Pancreas (tissue), 10 donors: Measurements from ENCODE around the gene PPP1R2. TPM values are rescaled to one million over a fixed set of nuclear protein-coding genes. Genes with fewer than 3 reads are reported as not detected.
A peak's percentile ranks its signal among the peaks of the same experiment; 100 is the strongest.

ENCODE experiments used
- ATAC-seq, 4 donors: fragments of 200-7000 bp; cut with Tn5 transposase; one replicate each; pipeline versions ENCODE4 v1.8.0 to v1.9.1; 2020; ENCODE audit warnings: mild to moderate bottlenecking in 4 of 4, moderate library complexity in 4 of 4
- DNase-seq, 6 donors: peaks; one replicate each; pipeline ENCODE4 v3.0.0-alpha.2; 2020
- FAIRE-seq: peaks from 2 replicates; lab custom pipeline; 2012; peaks lifted over from hg19 to GRCh38; lab: Jason Lieb, UNC
- H3K27ac ChIP-seq, 4 donors: fragments of 200-600 bp; sonication (generic); 1 replicate in 3 of 4; 2 replicates in 1 of 4; pipeline versions ENCODE4 v1.5.0 to v1.8.0; 2020
- H3K27me3 ChIP-seq, 4 donors: fragments of 200-600 bp; one replicate each; pipeline ENCODE4 v1.8.0; 2021
- H3K36me3 ChIP-seq, 3 donors: fragments of 200-600 bp; sonication (generic) in 1 of 3; one replicate each; pipeline versions ENCODE4 v1.5.0 to v1.8.0; 2020 to 2021
- H3K4me1 ChIP-seq, 3 donors: fragments of 200-600 bp; one replicate each; pipeline ENCODE4 v1.8.0; 2021
- H3K4me3 ChIP-seq, 4 donors: fragments of 200-600 bp; sonication (generic) in 2 of 4; one replicate each; pipeline versions ENCODE4 v1.5.0 to v1.8.0; 2020 to 2021
- H3K9me3 ChIP-seq, 4 donors: fragments of 200-600 bp; one replicate each; pipeline ENCODE4 v1.8.0; 2021
- WGBS, 2 donors: extraction: QIAGEN DNeasy Blood & Tissue Kit; methylation state at CpG; one replicate each; pipeline ENCODE4 v1.1.7; 2013; 5-methylcytosine and 5-hydroxymethylcytosine counted together
- intact Hi-C, 3 donors: fragments of 100-400 bp; cut with DNase I; formaldehyde crosslinking; loops; one replicate each; pipeline versions ENCODE4 v1.11.1 to v1.14.2; 2022
- polyA plus RNA-seq, 2 donors: library from polyadenylated mRNA; stranded (reverse); fragments of 200-250 nt; gene quantifications; one replicate each; pipeline ENCODE4 v1.2.3, GENCODE V29; 2013
- total RNA-seq, 6 donors: library from RNA; stranded (reverse); fragmentation: NEBNext Ultra II Directional in 4 of 6; extraction: Animal tissue kit (Norgen Biotek cat#: 25700) in 4 of 6; gene quantifications; one replicate each; pipeline versions ENCODE4 v1.2.1 to v1.2.4, GENCODE V29; 2021 to 2023
- TF ChIP-seq, protein P1 (sequence below), 4 donors: fragments of 200-600 bp; sonication (generic) in 3 of 4; IDR thresholded peaks; one replicate each; pipeline versions ENCODE4 v1.5.0 to v1.8.0; 2021; ENCODE audit warnings: antibody characterized with exemption in 4 of 4
- donor health status: healthy with polysubstance abuse.
- donor health status: DM: no; HTN: no; CAD: no; lungs with moderate emphysema.
- donor health status: DM: no; HTN: no; CAD: no.
- donor health status: control.
- donor health status: control.
- donor health status: Bipolar disorder and iron deficiency.
- donor health status: DM: yes; HTN: yes; CAD: no.
- donor health status: DM: no; HTN: no; CAD: no.
- donor health status: DM: no; HTN: no; CAD: no.
- donor health status: DM: yes; HTN: yes; CAD: no.

PPP1R2 gene
- total and polyA plus RNA-seq, 8 donors = 9.5 to 26.0 (median 16.0) TPM

DNA sequence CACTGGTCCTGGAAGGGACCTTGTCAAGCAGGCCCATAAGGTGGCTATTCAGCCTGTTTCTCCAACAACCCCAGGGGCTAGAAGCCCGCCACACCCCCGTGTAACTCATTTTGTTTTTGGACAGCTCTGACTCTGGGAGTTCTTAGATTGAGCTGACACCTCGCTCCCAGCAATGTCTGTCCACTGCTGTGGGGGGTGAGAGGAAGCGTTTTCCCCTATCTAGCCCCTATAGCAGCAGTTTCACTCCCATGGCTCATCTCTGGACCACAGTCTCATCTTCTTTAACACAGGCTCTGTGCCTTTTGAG, 1.1 kb upstream of the PPP1R2 start:
- peaks cover 14 to 43% (median 25%) of the 10 kb centered on the region in 3 donors for H3K4me1 ChIP-seq
- no peaks in the 10 kb centered on the region for H3K27me3 ChIP-seq
- 73 to 84% methylated on average over 4 of the region's 4 CpGs for WGBS, 2 donors
- H3K27ac ChIP-seq = peak overlapping the region in 1 of 4 donors; percentile 33
- FAIRE-seq = no peak
- no peak for DNase-seq
- intact Hi-C loops = no loop called here
- no peaks in the 10 kb centered on the region for H3K9me3 ChIP-seq
- H3K36me3 ChIP-seq = no peaks in the 10 kb centered on the region
- TF ChIP-seq, protein P1, sequence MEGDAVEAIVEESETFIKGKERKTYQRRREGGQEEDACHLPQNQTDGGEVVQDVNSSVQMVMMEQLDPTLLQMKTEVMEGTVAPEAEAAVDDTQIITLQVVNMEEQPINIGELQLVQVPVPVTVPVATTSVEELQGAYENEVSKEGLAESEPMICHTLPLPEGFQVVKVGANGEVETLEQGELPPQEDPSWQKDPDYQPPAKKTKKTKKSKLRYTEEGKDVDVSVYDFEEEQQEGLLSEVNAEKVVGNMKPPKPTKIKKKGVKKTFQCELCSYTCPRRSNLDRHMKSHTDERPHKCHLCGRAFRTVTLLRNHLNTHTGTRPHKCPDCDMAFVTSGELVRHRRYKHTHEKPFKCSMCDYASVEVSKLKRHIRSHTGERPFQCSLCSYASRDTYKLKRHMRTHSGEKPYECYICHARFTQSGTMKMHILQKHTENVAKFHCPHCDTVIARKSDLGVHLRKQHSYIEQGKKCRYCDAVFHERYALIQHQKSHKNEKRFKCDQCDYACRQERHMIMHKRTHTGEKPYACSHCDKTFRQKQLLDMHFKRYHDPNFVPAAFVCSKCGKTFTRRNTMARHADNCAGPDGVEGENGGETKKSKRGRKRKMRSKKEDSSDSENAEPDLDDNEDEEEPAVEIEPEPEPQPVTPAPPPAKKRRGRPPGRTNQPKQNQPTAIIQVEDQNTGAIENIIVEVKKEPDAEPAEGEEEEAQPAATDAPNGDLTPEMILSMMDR (IDR thresholded peaks at IDR 0.05) = no peak
- no peak for ATAC-seq
- H3K4me3 ChIP-seq = peak overlapping the region in 1 of 4 donors; percentile 90

GRCh38 chr3:195543500-195544229, 540 bp upstream of the PPP1R2 start:
- peaks cover 14 to 43% (median 29%) of the 10 kb centered on the region in 3 donors for H3K4me1 ChIP-seq

DNA sequence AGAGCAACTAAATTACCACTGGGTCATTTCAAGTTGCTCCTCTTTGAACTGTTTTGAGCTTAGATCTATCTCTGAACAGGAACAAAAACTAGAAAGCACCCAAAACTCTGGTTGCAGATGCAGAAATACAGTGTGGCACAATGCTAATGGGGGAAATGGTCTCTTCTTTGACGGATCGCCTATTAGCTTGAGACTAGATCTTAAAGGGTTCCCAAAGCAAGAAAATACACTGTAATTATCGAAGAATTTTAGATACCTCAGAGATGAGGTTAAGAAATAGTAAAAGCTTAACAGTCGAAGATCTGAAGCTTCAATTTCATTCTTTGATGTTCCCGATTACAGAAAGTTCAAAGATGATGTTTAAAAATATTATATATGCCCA, 818 bp downstream of the PPP1R2 start:
- no peak for DNase-seq
- Histone ChIP-seq H3K27me3 (no peaks in the 10 kb centered on the region), H3K4me3 (peak overlapping the region; percentile 60 to 90 (median 80)), H3K27ac (peak overlapping the region in 3 of 4 donors; percentile 77 to 87 (median 86)), H3K36me3 (no peaks in the 10 kb centered on the region), H3K9me3 (no peaks in the 10 kb centered on the region), H3K4me1 (peaks cover 14 to 43% (median 32%) of the 10 kb centered on the region in 3 donors)
- intact Hi-C loops = no loop called here
- ATAC-seq = peak in 1 of 4 donors; percentile 1
- TF ChIP-seq, protein P1 (IDR thresholded peaks at IDR 0.05) = no peak
- FAIRE-seq = no peak
- 0% methylated on average over 5 of the region's 5 CpGs for WGBS, 2 donors

More at GRCh38 chr3:195543500-195544229, 540 bp upstream of the PPP1R2 start:
- intact Hi-C loops = no loop called here
- H3K27me3 ChIP-seq = no peaks in the 10 kb centered on the region
- FAIRE-seq (no peak), ATAC-seq (peak; percentile 4 to 27 (median 14)), DNase-seq (peak in 4 of 6 donors; percentile 27 to 81 (median 50))
- no peaks in the 10 kb centered on the region for H3K36me3 ChIP-seq
- peak overlapping the region; percentile 60 to 90 (median 80) for H3K4me3 ChIP-seq
- TF ChIP-seq, protein P1 (IDR thresholded peaks at IDR 0.05) = no peak
- H3K27ac ChIP-seq = peak overlapping the region; percentile 76 to 87 (median 82)
- 16 to 21% methylated on average over 33 to 38 of the region's 38 CpGs for WGBS, 2 donors
- H3K9me3 ChIP-seq = no peaks in the 10 kb centered on the region

DNA sequence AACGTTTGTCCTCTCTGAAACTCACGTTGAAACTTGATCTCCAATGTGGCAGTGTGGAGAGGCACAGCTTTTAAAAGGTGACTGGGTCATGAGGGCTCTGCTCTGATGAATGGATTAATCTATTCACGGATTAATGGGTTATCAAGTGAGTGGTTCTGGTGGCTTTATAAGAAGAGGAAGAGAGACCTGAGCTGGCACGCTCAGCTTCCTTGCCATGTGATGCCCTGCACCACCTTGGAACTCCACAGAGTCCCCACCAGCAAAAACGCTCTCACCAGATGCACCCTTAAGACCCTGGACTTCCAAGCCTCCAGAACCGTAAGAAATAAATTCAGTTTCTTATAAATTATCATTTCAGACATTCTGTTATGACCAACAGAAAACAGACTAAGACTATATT, 2.6 kb downstream of the PPP1R2 start:
- 47 to 48% methylated on average over 6 of the region's 6 CpGs for WGBS, 2 donors
- intact Hi-C loops = no loop called here

More for the DNA sequence above, 2.6 kb downstream of the PPP1R2 start:
- Histone ChIP-seq H3K27ac (no peak overlapping the region), H3K4me1 (peaks cover 14 to 26% (median 24%) of the 10 kb centered on the region in 3 donors), H3K27me3 (no peaks in the 10 kb centered on the region), H3K36me3 (no peaks in the 10 kb centered on the region), H3K4me3 (peak overlapping the region in 1 of 4 donors; percentile 90), H3K9me3 (no peaks in the 10 kb centered on the region)
- no peak for ATAC-seq
- no peak for FAIRE-seq
- no peak for DNase-seq
- TF ChIP-seq, protein P1 (IDR thresholded peaks at IDR 0.05) = no peak
